GM21825 (cell line): Measurements from ENCODE around the gene HYDIN.
"Not testable (repeated sequence)": the region's sequence is repeated elsewhere in the genome, so short reads cannot be mapped to it uniquely, and the experiment has no call there.

Experiments
- ATAC-seq: cut with Tn5 transposase; IDR thresholded peaks from one replicate; pipeline ENCODE4 v1.9.1; 2021; ENCODE audit warnings: mild to moderate bottlenecking, moderate library complexity; ENCODE audit not compliant: unreplicated experiment

HYDIN gene

GRCh38 chr16:70882311-70882710 lies 348.2 kb downstream of the HYDIN start:
- not testable (repeated sequence) for ATAC-seq

GRCh38 chr16:70877895-70878294 lies 352.6 kb downstream of the HYDIN start:
- ATAC-seq = not testable (repeated sequence)

- not testable (repeated sequence) for ATAC-seq
Measured at GRCh38 chr16:70876442-70876841, 354.1 kb downstream of the HYDIN start.

GRCh38 chr16:70864698-70865097 lies 365.8 kb downstream of the HYDIN start:
- not testable (repeated sequence) for ATAC-seq

- not testable (repeated sequence) for ATAC-seq
Measured at GRCh38 chr16:70861996-70862395, 368.5 kb downstream of the HYDIN start.

- ATAC-seq = not testable (repeated sequence)
Measured at GRCh38 chr16:70851299-70851698, 379.2 kb downstream of the HYDIN start.

GRCh38 chr16:70823498-70824118 lies 406.9 kb downstream of the HYDIN start:
- not testable (repeated sequence) for ATAC-seq

- ATAC-seq = not testable (repeated sequence)
Measured at GRCh38 chr16:70822734-70823133, 407.8 kb downstream of the HYDIN start.

- ATAC-seq = not testable (repeated sequence)
Measured at GRCh38 chr16:70818088-70818487, 412.4 kb downstream of the HYDIN start.

- no peak for ATAC-seq
Measured at GRCh38 chr16:70809392-70810060, 421.0 kb downstream of the HYDIN start.

- ATAC-seq = no peak
Measured at GRCh38 chr16:70808371-70808770, 422.2 kb downstream of the HYDIN start.

GRCh38 chr16:70805787-70806186 lies 424.7 kb downstream of the HYDIN start:
- ATAC-seq = no peak

GRCh38 chr16:70805380-70805779 lies 425.1 kb downstream of the HYDIN start:
- no peak for ATAC-seq

- no peak for ATAC-seq
Measured at GRCh38 chr16:70804734-70805169, 425.8 kb downstream of the HYDIN start.

GRCh38 chr16:70804153-70804733 lies 426.3 kb downstream of the HYDIN start:
- no peak for ATAC-seq

- no peak for ATAC-seq
Measured at GRCh38 chr16:70803319-70803718, 427.2 kb downstream of the HYDIN start.

- ATAC-seq = no peak
Measured at GRCh38 chr16:70801611-70802010, 428.9 kb downstream of the HYDIN start.

- peak; percentile 92 for ATAC-seq
Measured at GRCh38 chr16:70800781-70801480, 429.6 kb downstream of the HYDIN start, which contains the start of gene VAC14. Gene VAC14, minus strand, starts transcription at chr16:70801158. Its CDS starts 258 bp downstream, at chr16:70800900.

GRCh38 chr16:70800311-70800710 lies 430.2 kb downstream of the HYDIN start:
- ATAC-seq = no peak

- ATAC-seq = no peak
Measured at GRCh38 chr16:70796301-70796700, 434.2 kb downstream of the HYDIN start.

- ATAC-seq = no peak
Measured at GRCh38 chr16:70795296-70795912, 435.1 kb downstream of the HYDIN start.
